GM12878 (cell line): ENCODE data around the gene WWOX. TPM values are rescaled to one million over a fixed set of nuclear protein-coding genes. Genes with fewer than 3 reads are reported as not detected.

Experiments used
- ATAC-seq: fragments of 200-7000 bp; cut with Tn5 transposase; 3 replicates; pipeline ENCODE4 v1.9.1; 2020; ENCODE audit warnings: mild to moderate bottlenecking, moderate library complexity
- BruUV-seq: library from RNA; stranded (reverse); fragments of 400-500 nt; replicated peaks from 2 replicates; lab custom pipeline; 2021; lab: Mats Ljungman, UMichigan
- CTCF ChIA-PET: fragments of 300-600 bp; sonication (Branson Sonifier 250); formaldehyde crosslinking; extraction: SDS; loops from one replicate; lab custom pipeline; 2021; ENCODE audit warnings: inconsistent platforms; lab: Yijun Ruan, JAX
- POLR2A ChIA-PET: fragments of 350-600 bp; formaldehyde crosslinking; extraction: SDS; loops from one replicate; lab custom pipeline; 2021; ENCODE audit warnings: inconsistent platforms; lab: Charles Lee
- RAD21 ChIA-PET: fragments of 300-600 bp; sonication (Branson Sonifier 250); formaldehyde crosslinking; loops from one replicate; lab custom pipeline; 2023; ENCODE audit warnings: antibody characterized with exemption; ENCODE audit not compliant: unreplicated experiment; lab: Charles Lee
- SMC1A ChIA-PET: fragments of 300-600 bp; sonication (Branson Sonifier 250); formaldehyde crosslinking; loops from one replicate; lab custom pipeline; 2023; ENCODE audit not compliant: unreplicated experiment, uncharacterized antibody; lab: Charles Lee
- DNase-seq: peaks from one replicate; pipeline ENCODE4 v3.0.0-alpha.2; 2011; ENCODE audit warnings: low read depth, low spot score
- FAIRE-seq: peaks from 3 replicates; lab custom pipeline; 2011; peaks lifted over from hg19 to GRCh38; lab: Jason Lieb, UNC
- H2AFZ ChIP-seq: 2 replicates; pipeline ENCODE4 v1.6.0; 2011; ENCODE audit warnings: low read depth, low read length, control low read depth; ENCODE audit not compliant: control insufficient read depth
- H3K27ac ChIP-seq: 2 replicates; pipeline ENCODE4 v1.5.1; 2011; ENCODE audit warnings: control low read depth; ENCODE audit not compliant: control insufficient read depth, insufficient read depth
- H3K27me3 ChIP-seq, 2 experiments: replicated peaks in 1 of 2; 2 replicates each; pipeline versions ENCODE4 v1.6.0 to v1.6.1; 2011; ENCODE audit warnings: low read length in 1 of 2; ENCODE audit not compliant: control insufficient read depth in 2 of 2, insufficient read depth in 2 of 2
- H3K36me3 ChIP-seq, 2 experiments: 2 replicates each; pipeline ENCODE4 v1.5.1; 2011; ENCODE audit warnings: low read length in 1 of 2; ENCODE audit not compliant: control insufficient read depth in 2 of 2, insufficient read depth in 2 of 2
- H3K4me1 ChIP-seq: 2 replicates; pipeline ENCODE4 v1.6.1; 2011; ENCODE audit warnings: mild to moderate bottlenecking, low read length, moderate library complexity, mixed read lengths; ENCODE audit not compliant: control insufficient read depth, insufficient read depth
- H3K4me2 ChIP-seq: 2 replicates; pipeline ENCODE4 v1.6.0; 2011; ENCODE audit warnings: control low read depth; ENCODE audit not compliant: control insufficient read depth, insufficient read depth
- H3K4me3 ChIP-seq: fragments of 200-600 bp; sonication (generic); 2 replicates; pipeline ENCODE4 v1.5.1; 2016
- H3K79me2 ChIP-seq: 2 replicates; pipeline ENCODE4 v1.6.0; 2011; ENCODE audit warnings: low read length; ENCODE audit not compliant: control insufficient read depth, insufficient read depth
- H3K9ac ChIP-seq: 2 replicates; pipeline ENCODE4 v1.8.0; 2011; ENCODE audit warnings: low read length, control low read depth, mixed read lengths; ENCODE audit not compliant: control insufficient read depth, insufficient read depth
- H3K9me3 ChIP-seq: replicated peaks from 3 replicates; pipeline ENCODE4 v1.5.1; 2011; ENCODE audit warnings: mild to moderate bottlenecking, low read length; ENCODE audit not compliant: control insufficient read depth, insufficient read depth
- H4K20me1 ChIP-seq: 2 replicates; pipeline ENCODE4 v1.6.0; 2011; ENCODE audit not compliant: control insufficient read depth, insufficient read depth
- BCLAF1 ChIP-seq: fragments of 450-650 bp; IDR thresholded peaks from 2 replicates; pipeline ENCODE4 v1.6.1; 2017; ENCODE audit warnings: antibody characterized with exemption, mild to moderate bottlenecking, moderate library complexity
- CBX3 ChIP-seq: fragments of 200-600 bp; sonication (generic); IDR thresholded peaks from 2 replicates; pipeline ENCODE4 v1.6.1; 2016; ENCODE audit warnings: low read depth, borderline replicate concordance
- CHD1 ChIP-seq: IDR thresholded peaks from 2 replicates; pipeline ENCODE4 v1.6.1; 2012; ENCODE audit warnings: low read depth, low read length, improper control_type of control experiment
- FOXM1 ChIP-seq: IDR thresholded peaks from 2 replicates; pipeline ENCODE4 v1.6.1; 2012; ENCODE audit warnings: low read depth, mild to moderate bottlenecking, inconsistent platforms, low read length, moderate library complexity
- HDGF ChIP-seq: fragments of 450-650 bp; IDR thresholded peaks from 2 replicates; pipeline ENCODE4 v1.6.1; 2016; ENCODE audit warnings: antibody characterized with exemption
- MEF2B ChIP-seq: fragments of 450-650 bp; IDR thresholded peaks from 2 replicates; pipeline ENCODE4 v1.6.1; 2018; ENCODE audit warnings: mild to moderate bottlenecking, moderate library complexity; ENCODE audit not compliant: partially characterized antibody, poor library complexity, severe bottlenecking
- POU2F2 ChIP-seq: IDR thresholded peaks from 3 replicates; pipeline ENCODE4 v1.6.1; 2011; ENCODE audit warnings: low read depth, mild to moderate bottlenecking, low read length, borderline replicate concordance
- RELA ChIP-seq: fragments of 450-650 bp; IDR thresholded peaks from 2 replicates; pipeline ENCODE4 v1.8.0; 2014; ENCODE audit warnings: borderline replicate concordance; ENCODE audit not compliant: partially characterized antibody
- ZNF207 ChIP-seq: fragments of 450-650 bp; IDR thresholded peaks from 2 replicates; pipeline ENCODE4 v1.6.1; 2014; ENCODE audit warnings: antibody characterized with exemption, mild to moderate bottlenecking, borderline replicate concordance
- ZNF24 ChIP-seq: fragments of 450-650 bp; IDR thresholded peaks from 2 replicates; pipeline ENCODE4 v1.6.1; 2017; ENCODE audit warnings: antibody characterized with exemption, mild to moderate bottlenecking
- WGBS: methylation state at CpG from one replicate; pipeline ENCODE4 v1.1.6; 2016; ENCODE audit warnings: low lambda C conversion rate; ENCODE audit not compliant: insufficient replicate concordance, insufficient coverage; ENCODE audit errors: missing lambda C conversion rate; 5-methylcytosine and 5-hydroxymethylcytosine counted together
- in situ Hi-C: fragments of 300-500 bp; cut with MboI; formaldehyde crosslinking; loops from 9 replicates; pipeline ENCODE4 v1.14.3; 2018; ENCODE audit warnings: mixed read lengths
- intact Hi-C: fragments of 100-400 bp; cut with micrococcal nuclease; formaldehyde crosslinking; loops from one replicate; pipeline ENCODE4 v1.14.2; 2022; ENCODE audit not compliant: unreplicated experiment
- polyA plus RNA-seq, 11 experiments: library from polyadenylated mRNA; depleted of rRNA in 4 of 11; unstranded in 6 of 11; stranded (reverse) in 5 of 11; fragments of >200 nt; fragmentation: Nextera tagmentation in 4 of 11; fragmentation: Illumina TruSeq in 1 of 11; extraction: Ambion mirVana in 4 of 11; extraction: Trizol in 1 of 11; gene quantifications; 1 replicate in 1 of 11; 2 replicates in 10 of 11; pipeline versions ENCODE4 v1.2.1 to v1.2.3, GENCODE V29; 2011 to 2016; ENCODE audit warnings: inconsistent platforms in 2 of 11, missing spikeins in 2 of 11, low read depth in 1 of 11
- total RNA-seq, 4 experiments: library from RNA; depleted of rRNA in 3 of 4; stranded (reverse); fragments of >200 nt in 3 of 4; fragmentation: Illumina TruSeq in 1 of 4; extraction: Trizol in 1 of 4; gene quantifications; 2 replicates each; pipeline versions ENCODE4 v1.2.1 to v1.2.3, GENCODE V29; 2013 to 2021
- TF ChIP-seq, protein P1 (sequence below): IDR thresholded peaks from 2 replicates; pipeline ENCODE4 v1.6.1; 2011; ENCODE audit warnings: low read depth, low read length, improper control_type of control experiment, borderline replicate concordance
- TF ChIP-seq, protein P2 (sequence below): IDR thresholded peaks from 2 replicates; pipeline ENCODE4 v1.6.1; 2012; ENCODE audit warnings: mild to moderate bottlenecking, low read depth, low read length
- TF ChIP-seq, protein P3 (sequence below): IDR thresholded peaks from 2 replicates; pipeline ENCODE4 v1.6.1; 2012; ENCODE audit warnings: low read depth, low read length, improper control_type of control experiment
- TF ChIP-seq, protein P4 (sequence below): fragments of 150-350 bp; IDR thresholded peaks from 2 replicates; pipeline ENCODE4 v1.6.1; 2016; ENCODE audit warnings: low read depth, low read length

WWOX gene
- total and polyA plus RNA-seq, 10 of the 15 experiments (the other 5 are each of a cell fraction or from before 2014, with no cell fraction given) = 2.8 to 24.4 (median 17.8) TPM

DNA sequence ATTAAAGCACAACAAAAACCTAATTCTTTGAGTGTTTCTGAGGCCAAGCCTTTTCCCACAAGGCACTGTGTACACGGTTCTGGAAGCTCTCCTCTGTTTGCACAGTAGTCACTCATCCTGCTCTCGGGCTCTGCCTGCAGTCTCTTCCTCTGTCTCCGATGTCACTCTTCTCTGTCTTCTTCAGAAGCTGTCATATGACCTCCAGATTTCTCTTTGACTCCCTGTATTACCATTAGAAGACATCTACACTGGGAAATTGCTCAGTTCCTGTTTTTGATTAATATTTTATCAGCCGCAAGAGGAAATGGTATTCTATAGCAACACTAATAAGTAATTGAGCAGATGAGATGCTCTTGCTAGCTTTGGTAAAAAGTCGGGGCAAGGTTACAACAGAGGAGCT lies 422.9 kb downstream of the WWOX start:
- Histone ChIP-seq H3K36me3 (no peaks in the 10 kb centered on the region), H3K9ac (no peak overlapping the region), H3K9me3 (no peaks in the 10 kb centered on the region), H3K27me3 (no peaks in the 10 kb centered on the region), H3K4me1 (no peaks in the 10 kb centered on the region), H3K27ac (no peak overlapping the region), H4K20me1 (no peaks in the 10 kb centered on the region), H3K79me2 (no peaks in the 10 kb centered on the region), H3K4me3 (no peak overlapping the region), H2AFZ (no peak overlapping the region), H3K4me2 (no peak overlapping the region)
- 48% methylated on average over 5 of the region's 5 CpGs for WGBS
- in situ Hi-C loops = no loop called here
- intact Hi-C loops = no loop called here
- RAD21 ChIA-PET = no interaction called here
- FAIRE-seq = no peak
- BruUV-seq = no TSS peak
- POLR2A ChIA-PET = no interaction called here
- SMC1A ChIA-PET = no interaction called here
- DNase-seq = no peak
- peak; percentile 32; the same call in 1 of the 3 replicates for ATAC-seq
- CTCF ChIA-PET = interaction anchor here (0.6 to 1.6 kb wide), 3 partner anchors 18 to 399 kb away, joined by 3 read pairs; no protein-coding TSS in a partner anchor
- TF ChIP-seq CHD1 (no peak), ZNF24 (no peak), ZNF207 (no peak), CBX3 (no peak), FOXM1 (no peak), HDGF (no peak), MEF2B (no peak), POU2F2 (no peak), RELA (no peak), BCLAF1 (no peak)
- TF ChIP-seq, protein P1, sequence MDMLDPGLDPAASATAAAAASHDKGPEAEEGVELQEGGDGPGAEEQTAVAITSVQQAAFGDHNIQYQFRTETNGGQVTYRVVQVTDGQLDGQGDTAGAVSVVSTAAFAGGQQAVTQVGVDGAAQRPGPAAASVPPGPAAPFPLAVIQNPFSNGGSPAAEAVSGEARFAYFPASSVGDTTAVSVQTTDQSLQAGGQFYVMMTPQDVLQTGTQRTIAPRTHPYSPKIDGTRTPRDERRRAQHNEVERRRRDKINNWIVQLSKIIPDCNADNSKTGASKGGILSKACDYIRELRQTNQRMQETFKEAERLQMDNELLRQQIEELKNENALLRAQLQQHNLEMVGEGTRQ = no peak
- TF ChIP-seq, protein P2, sequence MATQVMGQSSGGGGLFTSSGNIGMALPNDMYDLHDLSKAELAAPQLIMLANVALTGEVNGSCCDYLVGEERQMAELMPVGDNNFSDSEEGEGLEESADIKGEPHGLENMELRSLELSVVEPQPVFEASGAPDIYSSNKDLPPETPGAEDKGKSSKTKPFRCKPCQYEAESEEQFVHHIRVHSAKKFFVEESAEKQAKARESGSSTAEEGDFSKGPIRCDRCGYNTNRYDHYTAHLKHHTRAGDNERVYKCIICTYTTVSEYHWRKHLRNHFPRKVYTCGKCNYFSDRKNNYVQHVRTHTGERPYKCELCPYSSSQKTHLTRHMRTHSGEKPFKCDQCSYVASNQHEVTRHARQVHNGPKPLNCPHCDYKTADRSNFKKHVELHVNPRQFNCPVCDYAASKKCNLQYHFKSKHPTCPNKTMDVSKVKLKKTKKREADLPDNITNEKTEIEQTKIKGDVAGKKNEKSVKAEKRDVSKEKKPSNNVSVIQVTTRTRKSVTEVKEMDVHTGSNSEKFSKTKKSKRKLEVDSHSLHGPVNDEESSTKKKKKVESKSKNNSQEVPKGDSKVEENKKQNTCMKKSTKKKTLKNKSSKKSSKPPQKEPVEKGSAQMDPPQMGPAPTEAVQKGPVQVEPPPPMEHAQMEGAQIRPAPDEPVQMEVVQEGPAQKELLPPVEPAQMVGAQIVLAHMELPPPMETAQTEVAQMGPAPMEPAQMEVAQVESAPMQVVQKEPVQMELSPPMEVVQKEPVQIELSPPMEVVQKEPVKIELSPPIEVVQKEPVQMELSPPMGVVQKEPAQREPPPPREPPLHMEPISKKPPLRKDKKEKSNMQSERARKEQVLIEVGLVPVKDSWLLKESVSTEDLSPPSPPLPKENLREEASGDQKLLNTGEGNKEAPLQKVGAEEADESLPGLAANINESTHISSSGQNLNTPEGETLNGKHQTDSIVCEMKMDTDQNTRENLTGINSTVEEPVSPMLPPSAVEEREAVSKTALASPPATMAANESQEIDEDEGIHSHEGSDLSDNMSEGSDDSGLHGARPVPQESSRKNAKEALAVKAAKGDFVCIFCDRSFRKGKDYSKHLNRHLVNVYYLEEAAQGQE = no peak
- TF ChIP-seq, protein P3, sequence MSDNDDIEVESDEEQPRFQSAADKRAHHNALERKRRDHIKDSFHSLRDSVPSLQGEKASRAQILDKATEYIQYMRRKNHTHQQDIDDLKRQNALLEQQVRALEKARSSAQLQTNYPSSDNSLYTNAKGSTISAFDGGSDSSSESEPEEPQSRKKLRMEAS = no peak
- TF ChIP-seq, protein P4, sequence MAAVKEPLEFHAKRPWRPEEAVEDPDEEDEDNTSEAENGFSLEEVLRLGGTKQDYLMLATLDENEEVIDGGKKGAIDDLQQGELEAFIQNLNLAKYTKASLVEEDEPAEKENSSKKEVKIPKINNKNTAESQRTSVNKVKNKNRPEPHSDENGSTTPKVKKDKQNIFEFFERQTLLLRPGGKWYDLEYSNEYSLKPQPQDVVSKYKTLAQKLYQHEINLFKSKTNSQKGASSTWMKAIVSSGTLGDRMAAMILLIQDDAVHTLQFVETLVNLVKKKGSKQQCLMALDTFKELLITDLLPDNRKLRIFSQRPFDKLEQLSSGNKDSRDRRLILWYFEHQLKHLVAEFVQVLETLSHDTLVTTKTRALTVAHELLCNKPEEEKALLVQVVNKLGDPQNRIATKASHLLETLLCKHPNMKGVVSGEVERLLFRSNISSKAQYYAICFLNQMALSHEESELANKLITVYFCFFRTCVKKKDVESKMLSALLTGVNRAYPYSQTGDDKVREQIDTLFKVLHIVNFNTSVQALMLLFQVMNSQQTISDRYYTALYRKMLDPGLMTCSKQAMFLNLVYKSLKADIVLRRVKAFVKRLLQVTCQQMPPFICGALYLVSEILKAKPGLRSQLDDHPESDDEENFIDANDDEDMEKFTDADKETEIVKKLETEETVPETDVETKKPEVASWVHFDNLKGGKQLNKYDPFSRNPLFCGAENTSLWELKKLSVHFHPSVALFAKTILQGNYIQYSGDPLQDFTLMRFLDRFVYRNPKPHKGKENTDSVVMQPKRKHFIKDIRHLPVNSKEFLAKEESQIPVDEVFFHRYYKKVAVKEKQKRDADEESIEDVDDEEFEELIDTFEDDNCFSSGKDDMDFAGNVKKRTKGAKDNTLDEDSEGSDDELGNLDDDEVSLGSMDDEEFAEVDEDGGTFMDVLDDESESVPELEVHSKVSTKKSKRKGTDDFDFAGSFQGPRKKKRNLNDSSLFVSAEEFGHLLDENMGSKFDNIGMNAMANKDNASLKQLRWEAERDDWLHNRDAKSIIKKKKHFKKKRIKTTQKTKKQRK = no peak
